ENCODE data around the gene WDR33. TPM values are rescaled to one million over a fixed set of nuclear protein-coding genes. Genes with fewer than 3 reads are reported as not detected.

The WDR33 gene
- total RNA-seq, 4 donors from 2014 or later = 35.2 to 48.0 (median 36.6) TPM

DNA sequence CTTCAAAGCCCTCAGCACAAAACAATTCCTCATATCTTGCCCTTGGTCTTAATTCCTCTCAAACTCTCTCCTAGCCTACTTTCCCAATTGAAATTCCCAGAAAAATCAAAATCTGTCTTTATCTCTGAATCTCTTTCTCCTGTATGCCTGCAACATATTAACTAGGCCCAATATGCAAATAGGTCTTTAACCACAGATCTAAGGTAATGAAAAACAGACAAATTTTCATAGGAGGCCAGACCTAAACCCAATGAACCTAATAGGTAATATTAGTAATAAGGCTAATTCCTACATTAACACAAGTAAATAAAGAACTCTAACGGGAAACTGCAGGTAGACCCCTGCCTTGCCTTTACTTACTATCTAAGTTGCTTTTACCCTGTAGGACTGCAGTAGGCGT, 41.4 kb downstream of the WDR33 start:
- Histone ChIP-seq H3K9me3 (no peaks in the 10 kb centered on the region), H3K4me3 (no peak overlapping the region), H3K36me3 (peaks cover 0 to 49% (median 16%) of the 10 kb centered on the region in 4 donors), H3K27me3 (no peaks in the 10 kb centered on the region), H3K27ac (no peak overlapping the region), H3K4me1 (peaks cover 0 to 5% (median 0%) of the 10 kb centered on the region in 4 donors)
- DNase-seq = no peak
- in situ Hi-C loops (cut with MboI; ENCODE audit: low pct_ligation_motif_present in 1 of 4, low pct_unique_long_range_greater_than_20kb in 1 of 4, low sequenced_read_pairs in 3 of 4) (no loop called here), intact Hi-C loops (cut with DNase I; ENCODE audit: low total_unique reads) (no loop called here)
- WGBS, 2 donors (ENCODE audit: low coverage in 1 of 2) = 79 to 86% methylated on average over 2 of the region's 2 CpGs
- TF ChIP-seq POLR2AphosphoS5 (IDR thresholded peaks at IDR 0.05) = no peak

DNA sequence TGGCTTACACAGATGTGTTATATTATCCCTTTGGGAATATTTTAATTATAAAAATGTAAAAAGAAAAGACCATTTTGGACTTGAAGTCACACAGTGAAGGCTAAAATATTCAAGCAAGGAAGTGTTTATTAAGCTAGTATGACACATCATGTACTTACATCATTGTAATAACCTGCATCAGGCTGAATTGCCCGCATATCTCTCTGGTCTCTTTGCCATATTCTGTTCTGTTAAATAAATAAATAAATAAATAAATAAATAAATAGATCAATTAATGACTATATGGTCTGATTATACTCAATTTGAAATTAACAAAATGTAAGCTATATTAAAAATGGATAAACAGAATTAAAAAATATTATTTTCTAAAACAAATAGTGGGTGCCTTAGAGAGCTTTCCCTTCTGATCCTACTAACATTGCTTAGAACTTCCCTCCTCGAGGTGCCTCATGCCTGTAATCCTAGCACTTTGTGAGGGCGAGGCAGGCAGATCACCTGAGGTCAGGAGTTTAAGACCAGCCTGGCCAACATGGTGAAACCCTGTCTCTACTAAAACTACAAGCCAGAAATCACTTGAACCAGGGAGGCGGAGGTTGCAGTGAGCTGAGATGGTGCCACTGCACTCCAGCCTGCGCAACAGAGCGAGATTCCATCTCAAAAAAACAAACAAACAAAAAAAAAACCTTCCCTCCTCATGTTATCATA, 42.0 kb downstream of the WDR33 start:
- intact Hi-C loops (cut with DNase I; ENCODE audit: low total_unique reads) (no loop called here), in situ Hi-C loops (cut with MboI; ENCODE audit: low pct_ligation_motif_present in 1 of 4, low pct_unique_long_range_greater_than_20kb in 1 of 4, low sequenced_read_pairs in 3 of 4) (no loop called here)
- WGBS, 2 donors (ENCODE audit: low coverage in 1 of 2) = 90 to 99% methylated on average over 5 to 6 of the region's 6 CpGs
- Histone ChIP-seq H3K36me3 (peaks cover 0 to 55% (median 19%) of the 10 kb centered on the region in 4 donors), H3K9me3 (no peaks in the 10 kb centered on the region), H3K27me3 (no peaks in the 10 kb centered on the region), H3K4me1 (peaks cover 0 to 5% (median 0%) of the 10 kb centered on the region in 4 donors), H3K27ac (no peak overlapping the region), H3K4me3 (no peak overlapping the region)
- no peak for DNase-seq
- no peak for TF ChIP-seq POLR2A (IDR thresholded peaks at IDR 0.05)
- TF ChIP-seq, protein P1, sequence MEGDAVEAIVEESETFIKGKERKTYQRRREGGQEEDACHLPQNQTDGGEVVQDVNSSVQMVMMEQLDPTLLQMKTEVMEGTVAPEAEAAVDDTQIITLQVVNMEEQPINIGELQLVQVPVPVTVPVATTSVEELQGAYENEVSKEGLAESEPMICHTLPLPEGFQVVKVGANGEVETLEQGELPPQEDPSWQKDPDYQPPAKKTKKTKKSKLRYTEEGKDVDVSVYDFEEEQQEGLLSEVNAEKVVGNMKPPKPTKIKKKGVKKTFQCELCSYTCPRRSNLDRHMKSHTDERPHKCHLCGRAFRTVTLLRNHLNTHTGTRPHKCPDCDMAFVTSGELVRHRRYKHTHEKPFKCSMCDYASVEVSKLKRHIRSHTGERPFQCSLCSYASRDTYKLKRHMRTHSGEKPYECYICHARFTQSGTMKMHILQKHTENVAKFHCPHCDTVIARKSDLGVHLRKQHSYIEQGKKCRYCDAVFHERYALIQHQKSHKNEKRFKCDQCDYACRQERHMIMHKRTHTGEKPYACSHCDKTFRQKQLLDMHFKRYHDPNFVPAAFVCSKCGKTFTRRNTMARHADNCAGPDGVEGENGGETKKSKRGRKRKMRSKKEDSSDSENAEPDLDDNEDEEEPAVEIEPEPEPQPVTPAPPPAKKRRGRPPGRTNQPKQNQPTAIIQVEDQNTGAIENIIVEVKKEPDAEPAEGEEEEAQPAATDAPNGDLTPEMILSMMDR (IDR thresholded peaks at IDR 0.05) = no peak
- no peak for TF ChIP-seq POLR2AphosphoS5 (IDR thresholded peaks at IDR 0.05)
- no peak for TF ChIP-seq EP300 (IDR thresholded peaks at IDR 0.05; ENCODE audit: low read depth)

DNA sequence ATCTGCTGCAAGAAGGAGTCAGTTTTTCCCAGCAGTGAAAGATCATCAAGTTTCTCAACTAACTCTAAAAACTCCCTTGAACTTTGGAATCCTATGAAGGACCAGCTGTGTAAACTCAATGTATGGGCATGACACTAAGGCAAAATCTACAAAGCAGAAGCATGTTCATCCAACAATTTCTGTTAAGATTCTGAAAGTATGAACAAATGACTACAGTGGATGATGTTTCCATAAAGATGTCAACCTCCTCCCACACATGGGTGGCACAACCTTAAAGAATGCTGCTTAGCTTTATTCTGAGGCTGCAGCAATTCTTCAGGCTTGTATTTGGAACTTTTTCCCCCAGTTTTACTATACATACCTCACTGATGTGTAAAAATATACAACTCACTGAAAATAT, 47.2 kb downstream of the WDR33 start:
- TF ChIP-seq POLR2AphosphoS5 (IDR thresholded peaks at IDR 0.05) (peak in 1 of 3 donors; percentile 7), EP300 (IDR thresholded peaks at IDR 0.05; ENCODE audit: low read depth) (no peak), POLR2A (IDR thresholded peaks at IDR 0.05) (no peak)
- TF ChIP-seq, protein P1 (IDR thresholded peaks at IDR 0.05) = no peak
- no peak overlapping the region for H3K27ac ChIP-seq
- no peak overlapping the region for H3K4me3 ChIP-seq
- in situ Hi-C loops (cut with MboI; ENCODE audit: low pct_ligation_motif_present in 1 of 4, low pct_unique_long_range_greater_than_20kb in 1 of 4, low sequenced_read_pairs in 3 of 4) = no loop called here
- H3K27me3 ChIP-seq = no peaks in the 10 kb centered on the region
- intact Hi-C loops (cut with DNase I; ENCODE audit: low total_unique reads) = no loop called here
- H3K4me1 ChIP-seq = no peaks in the 10 kb centered on the region
- DNase-seq = no peak
- no peaks in the 10 kb centered on the region for H3K9me3 ChIP-seq
- peaks cover 0 to 80% (median 34%) of the 10 kb centered on the region in 4 donors for H3K36me3 ChIP-seq

DNA sequence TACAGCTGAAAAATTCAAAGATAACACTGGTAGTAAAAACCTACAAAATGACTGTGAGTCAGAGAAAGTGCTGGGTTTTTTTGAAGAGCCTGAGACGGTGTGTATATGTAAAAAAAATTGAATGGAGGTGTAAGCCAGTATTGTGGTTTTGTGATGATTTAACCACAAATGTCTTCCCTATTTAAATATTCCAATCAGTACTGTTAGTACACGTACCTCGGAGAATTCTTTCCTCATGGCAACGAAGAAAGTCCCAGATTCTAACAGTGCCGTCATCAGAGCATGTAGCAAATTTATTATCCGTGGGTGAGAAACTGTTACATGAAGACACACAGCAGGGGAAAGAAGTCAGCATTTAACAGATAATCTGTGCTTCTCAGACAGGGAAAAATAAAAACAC, 48.1 kb downstream of the WDR33 start:
- no peak for DNase-seq
- peaks cover 0 to 71% (median 32%) of the 10 kb centered on the region in 4 donors for H3K36me3 ChIP-seq
- in situ Hi-C loops (cut with MboI; ENCODE audit: low pct_ligation_motif_present in 1 of 4, low pct_unique_long_range_greater_than_20kb in 1 of 4, low sequenced_read_pairs in 3 of 4) = no loop called here
- no peak for TF ChIP-seq POLR2A (IDR thresholded peaks at IDR 0.05)
- intact Hi-C loops (cut with DNase I; ENCODE audit: low total_unique reads) = no loop called here
- H3K27ac ChIP-seq = no peak overlapping the region
- H3K27me3 ChIP-seq = no peaks in the 10 kb centered on the region
- H3K4me3 ChIP-seq = no peak overlapping the region
- H3K9me3 ChIP-seq = no peaks in the 10 kb centered on the region
- WGBS, 2 donors (ENCODE audit: low coverage in 1 of 2) = 70 to 82% methylated on average over 4 to 6 of the region's 6 CpGs
- H3K4me1 ChIP-seq = no peaks in the 10 kb centered on the region

DNA sequence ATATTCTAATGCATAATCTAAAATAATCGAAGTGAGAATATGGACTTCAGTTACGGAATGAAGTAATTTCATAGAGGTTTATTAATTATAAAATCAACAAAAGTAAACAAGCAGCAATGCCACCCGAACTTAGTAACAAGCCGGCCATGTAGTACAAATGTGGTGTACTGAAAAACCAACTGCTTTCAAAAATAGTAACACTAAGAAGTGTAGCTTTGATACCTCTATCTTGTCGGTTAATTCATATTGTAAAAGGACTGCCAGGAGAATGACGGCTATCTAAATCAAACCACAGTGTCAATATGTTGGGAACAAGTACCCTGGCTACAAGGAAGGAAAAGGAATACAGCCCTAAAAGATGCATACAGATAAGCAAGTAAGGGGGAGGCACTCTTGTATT, 48.5 kb downstream of the WDR33 start:
- no peaks in the 10 kb centered on the region for H3K4me1 ChIP-seq
- 95 to 97% methylated on average over 6 of the region's 6 CpGs for WGBS, 2 donors (ENCODE audit: low coverage in 1 of 2)
- H3K4me3 ChIP-seq = no peak overlapping the region
- H3K27ac ChIP-seq = no peak overlapping the region
- H3K36me3 ChIP-seq = peaks cover 0 to 67% (median 30%) of the 10 kb centered on the region in 4 donors
- intact Hi-C loops (cut with DNase I; ENCODE audit: low total_unique reads) (no loop called here), in situ Hi-C loops (cut with MboI; ENCODE audit: low pct_ligation_motif_present in 1 of 4, low pct_unique_long_range_greater_than_20kb in 1 of 4, low sequenced_read_pairs in 3 of 4) (no loop called here)
- no peaks in the 10 kb centered on the region for H3K9me3 ChIP-seq
- no peaks in the 10 kb centered on the region for H3K27me3 ChIP-seq
- no peak for DNase-seq
- TF ChIP-seq EP300 (IDR thresholded peaks at IDR 0.05; ENCODE audit: low read depth) (no peak), POLR2A (IDR thresholded peaks at IDR 0.05) (no peak)
- TF ChIP-seq, protein P1 (IDR thresholded peaks at IDR 0.05) = no peak
